Loucy (cell line): ENCODE results near the gene XG.

Experiments
- EZH2phosphoT487 ChIP-seq: fragments of 200-600 bp; IDR thresholded peaks from 2 replicates; pipeline ENCODE4 v1.6.1; 2018; ENCODE audit warnings: antibody characterized with exemption, mild to moderate bottlenecking, moderate library complexity, borderline replicate concordance
- TF ChIP-seq, protein P1 (sequence below): fragments of 200-600 bp; sonication (generic); conservative IDR thresholded peaks from 2 replicates; pipeline ENCODE4 v1.5.1; 2014; ENCODE audit warnings: mild to moderate bottlenecking, antibody characterized with exemption, low read length

DNA sequence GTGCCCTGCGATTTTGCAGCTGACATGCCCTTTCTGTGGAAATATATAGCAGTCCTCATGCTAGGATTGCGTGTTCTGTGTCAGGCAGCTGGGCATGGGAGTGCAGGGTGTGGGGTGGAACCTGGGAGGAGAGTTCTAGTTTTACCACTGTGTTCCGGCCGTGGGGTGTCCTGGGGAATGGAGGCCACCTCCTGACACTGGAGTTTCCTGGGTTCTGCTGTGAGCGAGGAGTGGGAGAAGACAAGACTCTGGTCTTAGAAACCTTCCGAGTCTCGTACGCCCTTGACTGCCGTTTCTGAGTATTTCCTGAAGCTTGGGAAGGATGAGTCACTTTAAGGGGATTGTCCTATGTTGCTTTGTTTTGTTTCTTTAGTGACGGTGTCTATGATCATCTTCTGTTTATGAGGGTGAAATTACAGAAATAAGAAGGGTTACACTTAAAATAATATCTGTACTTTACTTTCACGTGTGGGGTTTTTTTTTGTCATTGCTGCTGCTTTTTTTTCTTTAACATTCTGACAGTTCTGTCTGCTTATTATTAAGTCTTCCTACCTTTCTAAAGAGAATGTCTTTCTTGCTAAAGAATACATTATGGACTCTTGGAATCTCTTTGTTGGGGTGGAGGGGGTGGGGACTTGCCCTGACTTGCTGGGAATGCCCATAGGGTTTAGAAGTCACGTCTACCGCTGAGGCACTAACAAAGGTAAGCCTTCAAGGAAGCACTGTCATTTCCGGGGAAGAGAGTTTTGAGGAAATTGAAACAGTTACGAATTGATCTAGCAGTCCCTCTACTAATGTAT, 41.6 kb upstream of the XG start:
- TF ChIP-seq, protein P1, sequence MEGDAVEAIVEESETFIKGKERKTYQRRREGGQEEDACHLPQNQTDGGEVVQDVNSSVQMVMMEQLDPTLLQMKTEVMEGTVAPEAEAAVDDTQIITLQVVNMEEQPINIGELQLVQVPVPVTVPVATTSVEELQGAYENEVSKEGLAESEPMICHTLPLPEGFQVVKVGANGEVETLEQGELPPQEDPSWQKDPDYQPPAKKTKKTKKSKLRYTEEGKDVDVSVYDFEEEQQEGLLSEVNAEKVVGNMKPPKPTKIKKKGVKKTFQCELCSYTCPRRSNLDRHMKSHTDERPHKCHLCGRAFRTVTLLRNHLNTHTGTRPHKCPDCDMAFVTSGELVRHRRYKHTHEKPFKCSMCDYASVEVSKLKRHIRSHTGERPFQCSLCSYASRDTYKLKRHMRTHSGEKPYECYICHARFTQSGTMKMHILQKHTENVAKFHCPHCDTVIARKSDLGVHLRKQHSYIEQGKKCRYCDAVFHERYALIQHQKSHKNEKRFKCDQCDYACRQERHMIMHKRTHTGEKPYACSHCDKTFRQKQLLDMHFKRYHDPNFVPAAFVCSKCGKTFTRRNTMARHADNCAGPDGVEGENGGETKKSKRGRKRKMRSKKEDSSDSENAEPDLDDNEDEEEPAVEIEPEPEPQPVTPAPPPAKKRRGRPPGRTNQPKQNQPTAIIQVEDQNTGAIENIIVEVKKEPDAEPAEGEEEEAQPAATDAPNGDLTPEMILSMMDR, result no peak
- no peak for TF ChIP-seq EZH2phosphoT487
